H9 (cell line): Measurements from ENCODE around the gene SH3TC2. TPM values are rescaled to one million over a fixed set of nuclear protein-coding genes. Genes with fewer than 3 reads are reported as not detected.

Experiments
- DNase-seq: peaks from one replicate; pipeline ENCODE4 v3.0.0-alpha.2; 2017
- H2AFZ ChIP-seq: one replicate; pipeline ENCODE4 v1.6.1; 2013; ENCODE audit warnings: mild to moderate bottlenecking, low read length, control low read depth, moderate library complexity
- H2AK5ac ChIP-seq: 2 replicates; pipeline ENCODE4 v1.6.1; 2013; ENCODE audit warnings: low read length, control low read depth, mixed read lengths; ENCODE audit not compliant: insufficient read length
- H2BK120ac ChIP-seq: one replicate; pipeline ENCODE4 v1.6.1; 2013; ENCODE audit warnings: low read depth, mild to moderate bottlenecking, low read length, control low read depth, inconsistent platforms; ENCODE audit not compliant: poor library complexity, severe bottlenecking
- H2BK12ac ChIP-seq: 2 replicates; pipeline ENCODE4 v1.6.1; 2013; ENCODE audit warnings: low read length, control low read depth, mixed read lengths, low read depth; ENCODE audit not compliant: insufficient read length
- H2BK15ac ChIP-seq: 2 replicates; pipeline ENCODE4 v1.6.1; 2013; ENCODE audit warnings: low read depth, low read length, control low read depth
- H2BK20ac ChIP-seq: one replicate; pipeline ENCODE4 v1.6.1; 2013; ENCODE audit warnings: low read depth, mild to moderate bottlenecking, low read length, control low read depth, inconsistent platforms; ENCODE audit not compliant: poor library complexity, severe bottlenecking
- H2BK5ac ChIP-seq: 2 replicates; pipeline ENCODE4 v1.6.1; 2013; ENCODE audit warnings: low read length, control low read depth, mixed read lengths; ENCODE audit not compliant: insufficient read length
- H3K14ac ChIP-seq: 2 replicates; pipeline ENCODE4 v1.6.1; 2013; ENCODE audit warnings: low read length, control low read depth; ENCODE audit not compliant: insufficient read depth
- H3K18ac ChIP-seq: 2 replicates; pipeline ENCODE4 v1.6.1; 2013; ENCODE audit warnings: low read depth, mild to moderate bottlenecking, mixed read lengths, low read length, control low read depth; ENCODE audit not compliant: insufficient read length
- H3K23ac ChIP-seq: 2 replicates; pipeline ENCODE4 v1.6.1; 2013; ENCODE audit warnings: low read length, control low read depth, mixed read lengths, low read depth; ENCODE audit not compliant: insufficient read length
- H3K23me2 ChIP-seq: 2 replicates; pipeline ENCODE4 v1.6.1; 2013; ENCODE audit warnings: low read depth, mild to moderate bottlenecking, mixed read lengths, low read length, control low read depth; ENCODE audit not compliant: insufficient read length, poor library complexity, severe bottlenecking
- H3K27ac ChIP-seq: 2 replicates; pipeline ENCODE4 v1.5.1; 2013; ENCODE audit warnings: low read length, control low read depth, mixed read lengths, low read depth; ENCODE audit not compliant: insufficient read length
- H3K27me3 ChIP-seq: 2 replicates; pipeline ENCODE4 v1.6.1; 2013; ENCODE audit warnings: low read length, control low read depth, inconsistent platforms; ENCODE audit not compliant: insufficient read depth
- H3K4ac ChIP-seq: 2 replicates; pipeline ENCODE4 v1.6.1; 2013; ENCODE audit warnings: low read depth, mild to moderate bottlenecking, control low read depth, inconsistent platforms, low read length, moderate library complexity
- H3K4me1 ChIP-seq: 2 replicates; pipeline ENCODE4 v1.6.1; 2013; ENCODE audit warnings: low read length, control low read depth, inconsistent platforms; ENCODE audit not compliant: insufficient read depth
- H3K4me2 ChIP-seq: 2 replicates; pipeline ENCODE4 v1.6.1; 2013; ENCODE audit warnings: low read length, control low read depth, mixed read lengths; ENCODE audit not compliant: insufficient read length, insufficient read depth
- H3K56ac ChIP-seq: 2 replicates; pipeline ENCODE4 v1.6.1; 2013; ENCODE audit warnings: low read depth, mild to moderate bottlenecking, mixed read lengths, low read length, control low read depth; ENCODE audit not compliant: insufficient read length
- H3K79me1 ChIP-seq: 2 replicates; pipeline ENCODE4 v1.6.1; 2013; ENCODE audit warnings: low read depth, mild to moderate bottlenecking, moderate library complexity, low read length, control low read depth, inconsistent platforms; ENCODE audit not compliant: insufficient read depth, poor library complexity, severe bottlenecking
- H3K79me2 ChIP-seq: 2 replicates; pipeline ENCODE4 v1.6.1; 2013; ENCODE audit warnings: low read length, control low read depth, inconsistent platforms; ENCODE audit not compliant: insufficient read depth
- H3K9ac ChIP-seq: 2 replicates; pipeline ENCODE4 v1.6.1; 2013; ENCODE audit warnings: low read length, control low read depth, mixed read lengths; ENCODE audit not compliant: insufficient read length; ENCODE audit errors: extremely low read depth
- H3K9me3 ChIP-seq: one replicate; pipeline ENCODE4 v1.6.1; 2013; ENCODE audit warnings: low read depth, low read length, inconsistent platforms; ENCODE audit not compliant: control insufficient read depth
- H3T11ph ChIP-seq: one replicate; pipeline ENCODE4 v1.6.1; 2013; ENCODE audit warnings: mild to moderate bottlenecking, low read length, control low read depth, inconsistent platforms
- H4K20me1 ChIP-seq: one replicate; pipeline ENCODE4 v1.6.1; 2013; ENCODE audit not compliant: control insufficient read depth, insufficient read length, insufficient read depth
- H4K5ac ChIP-seq: 2 replicates; pipeline ENCODE4 v1.6.1; 2013; ENCODE audit warnings: low read depth, mild to moderate bottlenecking, mixed read lengths, low read length, control low read depth; ENCODE audit not compliant: insufficient read length
- H4K8ac ChIP-seq: replicated peaks from 2 replicates; pipeline ENCODE4 v1.6.1; 2013; ENCODE audit warnings: low read length, control low read depth, mixed read lengths, low read depth; ENCODE audit not compliant: insufficient read length
- H4K91ac ChIP-seq: 2 replicates; pipeline ENCODE4 v1.6.1; 2013; ENCODE audit warnings: low read depth, mild to moderate bottlenecking, moderate library complexity, mixed read lengths, low read length, control low read depth; ENCODE audit not compliant: insufficient read length
- H3K27ac Mint-ChIP-seq, 3 experiments: 2 replicates in 2 of 3; 3 replicates in 1 of 3; pipeline ENCODE4 v1.8.0; 2020 to 2021; ENCODE audit warnings: mixed read lengths in 3 of 3, mild to moderate bottlenecking in 1 of 3, moderate library complexity in 1 of 3
- H3K27me3 Mint-ChIP-seq: 2 replicates; pipeline ENCODE4 v1.8.0; 2021; ENCODE audit warnings: low read depth, mild to moderate bottlenecking, moderate library complexity, mixed read lengths
- H3K36me3 Mint-ChIP-seq, 3 experiments: 2 replicates in 2 of 3; 3 replicates in 1 of 3; pipeline ENCODE4 v1.8.0; 2020 to 2021; ENCODE audit warnings: low read depth in 3 of 3, mixed read lengths in 3 of 3; ENCODE audit not compliant: insufficient read depth in 1 of 3
- H3K4me1 Mint-ChIP-seq, 2 experiments: 2 replicates each; pipeline ENCODE4 v1.8.0; 2020; ENCODE audit warnings: mixed read lengths in 2 of 2
- H3K4me3 Mint-ChIP-seq, 2 experiments: 2 replicates in 1 of 2; 3 replicates in 1 of 2; pipeline ENCODE4 v1.8.0; 2020 to 2021; ENCODE audit warnings: mild to moderate bottlenecking in 2 of 2, mixed read lengths in 2 of 2, moderate library complexity in 1 of 2
- H3K9me3 Mint-ChIP-seq, 2 experiments: 2 replicates in 1 of 2; 3 replicates in 1 of 2; pipeline ENCODE4 v1.8.0; 2020; ENCODE audit warnings: mild to moderate bottlenecking in 2 of 2, mixed read lengths in 2 of 2, moderate library complexity in 1 of 2
- CTCF ChIP-seq: fragments of 200-600 bp; sonication (generic); conservative IDR thresholded peaks from 3 replicates; pipeline ENCODE4 v1.8.0; 2021; ENCODE audit warnings: antibody characterized with exemption, mild to moderate bottlenecking
- WGBS: extraction: QIAGEN DNeasy Blood & Tissue Kit; methylation state at CpG from one replicate; pipeline ENCODE4 v1.1.7; 2013; ENCODE audit warnings: missing lambda C conversion rate, low lambda C conversion rate, mixed read lengths; ENCODE audit not compliant: insufficient read length; ENCODE audit errors: extremely low coverage; 5-methylcytosine and 5-hydroxymethylcytosine counted together
- total RNA-seq: library from RNA; stranded (reverse); gene quantifications from 2 replicates; pipeline ENCODE4 v1.2.1, GENCODE V29; 2021

The SH3TC2 gene
- total RNA-seq, 1 experiment from 2014 or later, result not detected

- no peak for DNase-seq
- no peak overlapping the region for H3K4me2 ChIP-seq
- no peak overlapping the region for H2BK12ac ChIP-seq
- no peak overlapping the region for H4K8ac ChIP-seq
- no peak overlapping the region for H2BK5ac ChIP-seq
- no peak overlapping the region; a peak in 1 of 5 replicates for H3K4me3 Mint-ChIP-seq
- H3K4me1 ChIP-seq, result no peaks in the 10 kb centered on the region
- no peaks in the 10 kb centered on the region for H3K27me3 ChIP-seq
- no peaks in the 10 kb centered on the region; the same call in 1 of the 2 replicates for H3K27me3 Mint-ChIP-seq
- H4K91ac ChIP-seq, result no peak overlapping the region
- no peaks in the 10 kb centered on the region for H3K79me1 ChIP-seq
- H2AFZ ChIP-seq, result no peak overlapping the region
- H2BK120ac ChIP-seq, result no peak overlapping the region
- no peaks in the 10 kb centered on the region for H3K79me2 ChIP-seq
- H3K14ac ChIP-seq, result no peak overlapping the region
- no peak overlapping the region for H2AK5ac ChIP-seq
- no peak overlapping the region for H2BK20ac ChIP-seq
- H3K18ac ChIP-seq, result no peak overlapping the region
- H4K5ac ChIP-seq, result no peak overlapping the region
- H4K20me1 ChIP-seq, result no peaks in the 10 kb centered on the region
- no peak overlapping the region for H3K27ac ChIP-seq
- H3K56ac ChIP-seq, result no peak overlapping the region
- H3K36me3 Mint-ChIP-seq, result no peaks in the 10 kb centered on the region
- no peak overlapping the region; a peak in 1 of 7 replicates for H3K27ac Mint-ChIP-seq
- no peak overlapping the region for H3T11ph ChIP-seq
- no peak overlapping the region for H3K4ac ChIP-seq
- H3K23ac ChIP-seq, result no peak overlapping the region
- H3K23me2 ChIP-seq, result no peaks in the 10 kb centered on the region
- H3K9ac ChIP-seq, result no peak overlapping the region
- no CpG with 5 or more reads among the region's 3 CpGs for WGBS
- H3K9me3 ChIP-seq, result no peaks in the 10 kb centered on the region
- H3K4me1 Mint-ChIP-seq, result peaks cover 4% of the 10 kb centered on the region in 2 experiments; a peak in 2 of 4 replicates
- H3K9me3 Mint-ChIP-seq, result no peaks in the 10 kb centered on the region
- H2BK15ac ChIP-seq, result no peak overlapping the region
- no peak for TF ChIP-seq CTCF
Measured at GRCh38 chr5:149047462-149047861, 15.4 kb downstream of the SH3TC2 start.
